ENCODE data around the gene NAGA.

DNA sequence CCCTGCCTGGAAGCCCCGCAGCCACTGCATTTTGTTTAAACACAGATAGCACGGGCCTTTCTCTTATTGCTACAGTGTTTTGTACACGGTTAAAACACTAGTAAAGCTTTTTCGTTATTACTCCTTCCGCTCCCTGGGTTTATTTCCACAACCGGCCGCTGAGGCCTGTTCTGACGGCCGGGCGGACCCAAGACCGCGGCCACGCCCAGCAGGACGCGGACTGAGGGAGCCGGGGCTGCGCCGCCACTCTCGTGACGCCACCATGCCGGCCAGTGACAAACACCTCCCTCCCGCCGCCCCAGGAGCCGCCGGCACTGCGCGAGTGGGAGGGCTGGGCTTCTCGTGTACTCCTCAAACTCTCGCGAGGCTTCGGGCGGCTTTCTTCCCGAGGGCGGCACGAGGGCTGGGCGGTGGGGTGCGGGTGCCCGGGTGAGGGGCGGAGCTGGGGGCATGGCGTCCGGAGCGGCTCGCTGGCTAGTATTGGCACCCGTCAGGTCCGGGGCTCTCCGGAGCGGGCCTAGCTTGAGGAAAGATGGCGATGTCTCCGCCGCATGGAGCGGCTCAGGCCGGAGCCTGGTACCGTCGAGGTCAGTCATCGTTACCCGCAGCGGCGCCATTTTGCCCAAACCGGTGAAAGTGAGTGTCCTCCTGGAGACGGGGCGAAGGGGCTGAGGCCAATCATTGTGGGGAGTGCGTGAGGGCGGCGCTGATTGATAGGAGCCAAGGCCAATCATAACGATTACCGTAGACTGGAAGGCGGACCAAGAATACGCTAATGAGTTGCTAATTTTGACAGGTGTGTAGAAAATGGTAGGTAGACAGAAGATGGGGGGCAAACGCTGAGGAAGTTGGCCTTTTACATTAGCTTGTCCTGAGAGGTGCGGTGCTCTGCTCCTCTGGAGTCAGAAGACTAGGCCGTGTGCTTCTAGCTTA, 9.0 kb upstream of the NAGA start, which contains the start of gene SMDT1:
- TF ChIP-seq, protein P1, sequence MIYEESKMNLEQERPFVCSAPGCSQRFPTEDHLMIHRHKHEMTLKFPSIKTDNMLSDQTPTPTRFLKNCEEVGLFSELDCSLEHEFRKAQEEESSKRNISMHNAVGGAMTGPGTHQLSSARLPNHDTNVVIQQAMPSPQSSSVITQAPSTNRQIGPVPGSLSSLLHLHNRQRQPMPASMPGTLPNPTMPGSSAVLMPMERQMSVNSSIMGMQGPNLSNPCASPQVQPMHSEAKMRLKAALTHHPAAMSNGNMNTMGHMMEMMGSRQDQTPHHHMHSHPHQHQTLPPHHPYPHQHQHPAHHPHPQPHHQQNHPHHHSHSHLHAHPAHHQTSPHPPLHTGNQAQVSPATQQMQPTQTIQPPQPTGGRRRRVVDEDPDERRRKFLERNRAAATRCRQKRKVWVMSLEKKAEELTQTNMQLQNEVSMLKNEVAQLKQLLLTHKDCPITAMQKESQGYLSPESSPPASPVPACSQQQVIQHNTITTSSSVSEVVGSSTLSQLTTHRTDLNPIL (CRISPR knock-in tag; IDR thresholded peaks at IDR 0.05; ENCODE audit: low read depth): no peak
- TF ChIP-seq RARB (CRISPR knock-in tag; IDR thresholded peaks at IDR 0.05) (no peak), ISL1 (CRISPR knock-in tag; IDR thresholded peaks at IDR 0.05) (no peak), ARNTL (CRISPR knock-in tag; IDR thresholded peaks at IDR 0.05; ENCODE audit: borderline replicate concordance, low read depth) (no peak), TCF4 (CRISPR knock-in tag; IDR thresholded peaks at IDR 0.05; ENCODE audit: borderline replicate concordance) (no peak), OSR1 (CRISPR knock-in tag; IDR thresholded peaks at IDR 0.05) (no peak), ZNF70 (CRISPR knock-in tag; IDR thresholded peaks at IDR 0.05) (no peak)
- TF ChIP-seq, protein P2, sequence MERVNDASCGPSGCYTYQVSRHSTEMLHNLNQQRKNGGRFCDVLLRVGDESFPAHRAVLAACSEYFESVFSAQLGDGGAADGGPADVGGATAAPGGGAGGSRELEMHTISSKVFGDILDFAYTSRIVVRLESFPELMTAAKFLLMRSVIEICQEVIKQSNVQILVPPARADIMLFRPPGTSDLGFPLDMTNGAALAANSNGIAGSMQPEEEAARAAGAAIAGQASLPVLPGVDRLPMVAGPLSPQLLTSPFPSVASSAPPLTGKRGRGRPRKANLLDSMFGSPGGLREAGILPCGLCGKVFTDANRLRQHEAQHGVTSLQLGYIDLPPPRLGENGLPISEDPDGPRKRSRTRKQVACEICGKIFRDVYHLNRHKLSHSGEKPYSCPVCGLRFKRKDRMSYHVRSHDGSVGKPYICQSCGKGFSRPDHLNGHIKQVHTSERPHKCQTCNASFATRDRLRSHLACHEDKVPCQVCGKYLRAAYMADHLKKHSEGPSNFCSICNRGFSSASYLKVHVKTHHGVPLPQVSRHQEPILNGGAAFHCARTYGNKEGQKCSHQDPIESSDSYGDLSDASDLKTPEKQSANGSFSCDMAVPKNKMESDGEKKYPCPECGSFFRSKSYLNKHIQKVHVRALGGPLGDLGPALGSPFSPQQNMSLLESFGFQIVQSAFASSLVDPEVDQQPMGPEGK (CRISPR knock-in tag; IDR thresholded peaks at IDR 0.05; ENCODE audit: borderline replicate concordance): no peak
- TF ChIP-seq, protein P3, sequence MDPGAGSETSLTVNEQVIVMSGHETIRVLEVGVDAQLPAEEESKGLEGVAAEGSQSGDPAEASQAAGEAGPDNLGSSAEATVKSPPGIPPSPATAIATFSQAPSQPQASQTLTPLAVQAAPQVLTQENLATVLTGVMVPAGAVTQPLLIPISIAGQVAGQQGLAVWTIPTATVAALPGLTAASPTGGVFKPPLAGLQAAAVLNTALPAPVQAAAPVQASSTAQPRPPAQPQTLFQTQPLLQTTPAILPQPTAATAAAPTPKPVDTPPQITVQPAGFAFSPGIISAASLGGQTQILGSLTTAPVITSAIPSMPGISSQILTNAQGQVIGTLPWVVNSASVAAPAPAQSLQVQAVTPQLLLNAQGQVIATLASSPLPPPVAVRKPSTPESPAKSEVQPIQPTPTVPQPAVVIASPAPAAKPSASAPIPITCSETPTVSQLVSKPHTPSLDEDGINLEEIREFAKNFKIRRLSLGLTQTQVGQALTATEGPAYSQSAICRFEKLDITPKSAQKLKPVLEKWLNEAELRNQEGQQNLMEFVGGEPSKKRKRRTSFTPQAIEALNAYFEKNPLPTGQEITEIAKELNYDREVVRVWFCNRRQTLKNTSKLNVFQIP (CRISPR knock-in tag; IDR thresholded peaks at IDR 0.05; ENCODE audit: borderline replicate concordance, low read depth): no peak

Measured in SK-N-SH treated with all-trans-retinoic acid at 6 μM for 48 hours (cell line).